ENCODE data around the gene LYSMD3. TPM values are rescaled to one million over a fixed set of nuclear protein-coding genes. Genes with fewer than 3 reads are reported as not detected.

LYSMD3 gene
- total RNA-seq, 1 donor from 2014 or later = 21.6 TPM

- DNase-seq (no peak), ATAC-seq (no peak)
- intact Hi-C loops (cut with DNase I) = no loop called here
- Histone ChIP-seq H3K27me3 (ENCODE audit: low read depth) (no peaks in the 10 kb centered on the region), H3K36me3 (no peaks in the 10 kb centered on the region), H3K27ac (no peak overlapping the region), H3K4me1 (peaks cover 14% of the 10 kb centered on the region), H3K9me3 (no peaks in the 10 kb centered on the region), H3K4me3 (no peak overlapping the region)
- no peak for TF ChIP-seq CTCF (IDR thresholded peaks at IDR 0.05)
Measured at GRCh38 chr5:90534922-90535321, 5.5 kb upstream of the LYSMD3 start.

- Histone ChIP-seq H3K27ac (no peak overlapping the region), H3K4me1 (peaks cover 14% of the 10 kb centered on the region), H3K27me3 (ENCODE audit: low read depth) (no peaks in the 10 kb centered on the region), H3K36me3 (no peaks in the 10 kb centered on the region), H3K4me3 (no peak overlapping the region), H3K9me3 (no peaks in the 10 kb centered on the region)
- DNase-seq (no peak), ATAC-seq (no peak)
- TF ChIP-seq CTCF (IDR thresholded peaks at IDR 0.05) = no peak
- intact Hi-C loops (cut with DNase I) = no loop called here
Measured at GRCh38 chr5:90533794-90534193, 4.4 kb upstream of the LYSMD3 start.

- ATAC-seq = no peak
- Histone ChIP-seq H3K27ac (no peak overlapping the region), H3K27me3 (ENCODE audit: low read depth) (no peaks in the 10 kb centered on the region), H3K9me3 (no peaks in the 10 kb centered on the region), H3K4me3 (peak overlapping the region; percentile 78), H3K36me3 (no peaks in the 10 kb centered on the region), H3K4me1 (peaks cover 42% of the 10 kb centered on the region)
- intact Hi-C loops (cut with DNase I) = no loop called here
- no peak for DNase-seq
- TF ChIP-seq CTCF (IDR thresholded peaks at IDR 0.05) = no peak
Measured at GRCh38 chr5:90530736-90531487, 1.5 kb upstream of the LYSMD3 start.

- intact Hi-C loops (cut with DNase I) = no loop called here
Measured at GRCh38 chr5:90529939-90530677, 724 bp upstream of the LYSMD3 start.

More at GRCh38 chr5:90529939-90530677, 724 bp upstream of the LYSMD3 start:
- Histone ChIP-seq H3K27me3 (ENCODE audit: low read depth) (no peaks in the 10 kb centered on the region), H3K27ac (peak overlapping the region; percentile 88), H3K4me3 (peak overlapping the region; percentile 78), H3K4me1 (peaks cover 42% of the 10 kb centered on the region), H3K9me3 (no peaks in the 10 kb centered on the region), H3K36me3 (no peaks in the 10 kb centered on the region)
- peak; percentile 56 for DNase-seq
- TF ChIP-seq CTCF (IDR thresholded peaks at IDR 0.05) = peak; percentile 72
- ATAC-seq = peak; percentile 81 to 87

Data from lower lobe of right lung (tissue), 2 donors.